ENCODE results near the gene ENG. TPM values are rescaled to one million over a fixed set of nuclear protein-coding genes. Genes with fewer than 3 reads are reported as not detected.
A peak's percentile ranks its signal among the peaks of the same experiment; 100 is the strongest.

The ENG gene
- total RNA-seq, 4 donors from 2014 or later = 14.0 to 256 (median 50.3) TPM

GRCh38 chr9:127802576-127803443, 51.6 kb downstream of the ENG start, which contains the start of gene FPGS:
Gene FPGS (plus strand): TSS chr9:127802882. CDS start chr9:127802925, 43 bp downstream.
- H3K27me3 ChIP-seq = no peaks in the 10 kb centered on the region
- no peaks in the 10 kb centered on the region for H3K9me3 ChIP-seq
- H3K4me1 ChIP-seq = peaks cover 0 to 13% of the 10 kb centered on the region in 2 donors
- intact Hi-C loops (cut with DNase I; ENCODE audit: low total_unique reads) = no loop called here
- no peaks in the 10 kb centered on the region for H3K36me3 ChIP-seq
- H3K27ac ChIP-seq = peak within 1 kb of the TSS; percentile 93 to 94
- TF ChIP-seq POLR2A (IDR thresholded peaks at IDR 0.05) (peak in 1 of 2 donors; percentile 87), CTCF (IDR thresholded peaks at IDR 0.05) (peak in 1 of 4 experiments; percentile 21)
- peak; percentile 86 to 89 for DNase-seq
- H3K4me3 ChIP-seq = peak within 1 kb of the TSS; percentile 67 to 82

DNA sequence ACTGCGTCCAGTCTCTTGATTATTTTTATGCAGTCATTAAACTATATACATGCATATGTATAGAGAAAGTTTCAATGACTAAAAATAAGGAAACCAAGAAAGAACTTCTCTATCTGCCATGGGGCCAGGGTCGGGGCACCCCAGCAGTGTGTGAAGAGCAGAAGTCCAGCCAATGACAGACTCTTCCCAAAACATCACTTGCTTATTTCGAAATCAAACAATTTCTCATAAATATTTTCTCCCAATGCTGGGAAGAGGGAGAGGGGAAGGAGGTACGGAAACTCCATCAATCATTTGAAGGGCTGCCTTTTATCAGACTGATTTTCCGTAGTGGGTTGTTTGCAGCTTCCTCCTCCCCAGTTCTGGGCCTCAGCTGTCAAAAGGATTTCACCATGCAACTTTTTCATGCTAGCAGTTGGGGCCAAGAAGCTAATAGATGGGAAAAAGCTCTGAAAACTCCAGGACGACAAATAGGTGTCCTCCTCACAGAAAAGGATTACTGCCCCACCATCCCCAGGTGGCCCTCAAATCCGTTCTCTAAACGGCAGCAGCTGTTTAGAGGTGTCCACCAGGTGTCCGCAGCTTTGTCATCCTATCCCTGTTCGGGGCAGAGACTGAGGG, 52.4 kb downstream of the ENG start:
- peak overlapping the region; percentile 67 to 82 for H3K4me3 ChIP-seq
- H3K4me1 ChIP-seq = peaks cover 0 to 13% of the 10 kb centered on the region in 2 donors
- TF ChIP-seq CTCF (IDR thresholded peaks at IDR 0.05) = peak in 2 of 4 experiments; percentile 5 to 39
- no peak for TF ChIP-seq POLR2A (IDR thresholded peaks at IDR 0.05)
- no peaks in the 10 kb centered on the region for H3K9me3 ChIP-seq
- H3K27ac ChIP-seq = peak overlapping the region; percentile 93 to 94
- intact Hi-C loops (cut with DNase I; ENCODE audit: low total_unique reads) = no loop called here
- H3K36me3 ChIP-seq = no peaks in the 10 kb centered on the region
- peak; percentile 64 to 77 for DNase-seq
- no peaks in the 10 kb centered on the region for H3K27me3 ChIP-seq

GRCh38 chr9:127796852-127797370, 57.5 kb downstream of the ENG start:
- Histone ChIP-seq H3K27ac (peak overlapping the region; percentile 16 to 56), H3K27me3 (no peaks in the 10 kb centered on the region), H3K4me3 (no peak overlapping the region), H3K9me3 (no peaks in the 10 kb centered on the region), H3K4me1 (peaks cover 0 to 3% of the 10 kb centered on the region in 2 donors), H3K36me3 (no peaks in the 10 kb centered on the region)
- intact Hi-C loops (cut with DNase I; ENCODE audit: low total_unique reads) = no loop called here
- TF ChIP-seq POLR2A (IDR thresholded peaks at IDR 0.05) (no peak), CTCF (IDR thresholded peaks at IDR 0.05) (no peak)
- DNase-seq = no peak

GRCh38 chr9:127796225-127796813, 58.1 kb downstream of the ENG start:
- intact Hi-C loops (cut with DNase I; ENCODE audit: low total_unique reads) = no loop called here
- H3K9me3 ChIP-seq = no peaks in the 10 kb centered on the region
- TF ChIP-seq CTCF (IDR thresholded peaks at IDR 0.05) = no peak
- TF ChIP-seq POLR2A (IDR thresholded peaks at IDR 0.05) = no peak
- H3K4me3 ChIP-seq = no peak overlapping the region
- H3K4me1 ChIP-seq = peaks cover 0 to 3% of the 10 kb centered on the region in 2 donors
- H3K36me3 ChIP-seq = no peaks in the 10 kb centered on the region
- DNase-seq = peak; percentile 79
- peak overlapping the region; percentile 16 to 56 for H3K27ac ChIP-seq
- H3K27me3 ChIP-seq = no peaks in the 10 kb centered on the region
